ENCODE measurements around the gene CRHR2. TPM values are rescaled to one million over a fixed set of nuclear protein-coding genes. Genes with fewer than 3 reads are reported as not detected.

The CRHR2 gene
- total and polyA plus RNA-seq, 2 experiments from 2014 or later: 0.14 to 1.4 TPM

GRCh38 chr7:30654296-30655090 is 27.8 kb downstream of the CRHR2 start:
- peaks cover 9% of the 10 kb centered on the region for H3K27me3 Mint-ChIP-seq (ENCODE audit: insufficient read depth, low read depth, poor library complexity)
- no peak for TF ChIP-seq ZNF331 (CRISPR knock-in tag; IDR thresholded peaks at IDR 0.05; ENCODE audit: low read depth)
- no peak for TF ChIP-seq EZH2phosphoT487 (IDR thresholded peaks at IDR 0.05; ENCODE audit: unreplicated experiment)
- TF ChIP-seq, protein P1, sequence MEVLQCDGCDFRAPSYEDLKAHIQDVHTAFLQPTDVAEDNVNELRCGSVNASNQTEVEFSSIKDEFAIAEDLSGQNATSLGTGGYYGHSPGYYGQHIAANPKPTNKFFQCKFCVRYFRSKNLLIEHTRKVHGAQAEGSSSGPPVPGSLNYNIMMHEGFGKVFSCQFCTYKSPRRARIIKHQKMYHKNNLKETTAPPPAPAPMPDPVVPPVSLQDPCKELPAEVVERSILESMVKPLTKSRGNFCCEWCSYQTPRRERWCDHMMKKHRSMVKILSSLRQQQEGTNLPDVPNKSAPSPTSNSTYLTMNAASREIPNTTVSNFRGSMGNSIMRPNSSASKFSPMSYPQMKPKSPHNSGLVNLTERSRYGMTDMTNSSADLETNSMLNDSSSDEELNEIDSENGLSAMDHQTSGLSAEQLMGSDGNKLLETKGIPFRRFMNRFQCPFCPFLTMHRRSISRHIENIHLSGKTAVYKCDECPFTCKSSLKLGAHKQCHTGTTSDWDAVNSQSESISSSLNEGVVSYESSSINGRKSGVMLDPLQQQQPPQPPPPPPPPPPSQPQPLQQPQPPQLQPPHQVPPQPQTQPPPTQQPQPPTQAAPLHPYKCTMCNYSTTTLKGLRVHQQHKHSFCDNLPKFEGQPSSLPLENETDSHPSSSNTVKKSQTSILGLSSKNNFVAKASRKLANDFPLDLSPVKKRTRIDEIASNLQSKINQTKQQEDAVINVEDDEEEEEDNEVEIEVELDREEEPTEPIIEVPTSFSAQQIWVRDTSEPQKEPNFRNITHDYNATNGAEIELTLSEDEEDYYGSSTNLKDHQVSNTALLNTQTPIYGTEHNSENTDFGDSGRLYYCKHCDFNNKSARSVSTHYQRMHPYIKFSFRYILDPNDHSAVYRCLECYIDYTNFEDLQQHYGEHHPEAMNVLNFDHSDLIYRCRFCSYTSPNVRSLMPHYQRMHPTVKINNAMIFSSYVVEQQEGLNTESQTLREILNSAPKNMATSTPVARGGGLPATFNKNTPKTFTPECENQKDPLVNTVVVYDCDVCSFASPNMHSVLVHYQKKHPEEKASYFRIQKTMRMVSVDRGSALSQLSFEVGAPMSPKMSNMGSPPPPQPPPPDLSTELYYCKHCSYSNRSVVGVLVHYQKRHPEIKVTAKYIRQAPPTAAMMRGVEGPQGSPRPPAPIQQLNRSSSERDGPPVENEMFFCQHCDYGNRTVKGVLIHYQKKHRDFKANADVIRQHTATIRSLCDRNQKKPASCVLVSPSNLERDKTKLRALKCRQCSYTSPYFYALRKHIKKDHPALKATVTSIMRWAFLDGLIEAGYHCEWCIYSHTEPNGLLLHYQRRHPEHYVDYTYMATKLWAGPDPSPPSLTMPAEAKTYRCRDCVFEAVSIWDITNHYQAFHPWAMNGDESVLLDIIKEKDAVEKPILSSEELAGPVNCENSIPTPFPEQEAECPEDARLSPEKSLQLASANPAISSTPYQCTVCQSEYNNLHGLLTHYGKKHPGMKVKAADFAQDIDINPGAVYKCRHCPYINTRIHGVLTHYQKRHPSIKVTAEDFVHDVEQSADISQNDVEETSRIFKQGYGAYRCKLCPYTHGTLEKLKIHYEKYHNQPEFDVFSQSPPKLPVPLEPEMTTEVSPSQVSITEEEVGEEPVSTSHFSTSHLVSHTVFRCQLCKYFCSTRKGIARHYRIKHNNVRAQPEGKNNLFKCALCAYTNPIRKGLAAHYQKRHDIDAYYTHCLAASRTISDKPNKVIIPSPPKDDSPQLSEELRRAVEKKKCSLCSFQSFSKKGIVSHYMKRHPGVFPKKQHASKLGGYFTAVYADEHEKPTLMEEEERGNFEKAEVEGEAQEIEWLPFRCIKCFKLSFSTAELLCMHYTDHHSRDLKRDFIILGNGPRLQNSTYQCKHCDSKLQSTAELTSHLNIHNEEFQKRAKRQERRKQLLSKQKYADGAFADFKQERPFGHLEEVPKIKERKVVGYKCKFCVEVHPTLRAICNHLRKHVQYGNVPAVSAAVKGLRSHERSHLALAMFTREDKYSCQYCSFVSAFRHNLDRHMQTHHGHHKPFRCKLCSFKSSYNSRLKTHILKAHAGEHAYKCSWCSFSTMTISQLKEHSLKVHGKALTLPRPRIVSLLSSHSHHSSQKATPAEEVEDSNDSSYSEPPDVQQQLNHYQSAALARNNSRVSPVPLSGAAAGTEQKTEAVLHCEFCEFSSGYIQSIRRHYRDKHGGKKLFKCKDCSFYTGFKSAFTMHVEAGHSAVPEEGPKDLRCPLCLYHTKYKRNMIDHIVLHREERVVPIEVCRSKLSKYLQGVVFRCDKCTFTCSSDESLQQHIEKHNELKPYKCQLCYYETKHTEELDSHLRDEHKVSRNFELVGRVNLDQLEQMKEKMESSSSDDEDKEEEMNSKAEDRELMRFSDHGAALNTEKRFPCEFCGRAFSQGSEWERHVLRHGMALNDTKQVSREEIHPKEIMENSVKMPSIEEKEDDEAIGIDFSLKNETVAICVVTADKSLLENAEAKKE (CRISPR knock-in tag; IDR thresholded peaks at IDR 0.05): no peak
- TF ChIP-seq, protein P2, sequence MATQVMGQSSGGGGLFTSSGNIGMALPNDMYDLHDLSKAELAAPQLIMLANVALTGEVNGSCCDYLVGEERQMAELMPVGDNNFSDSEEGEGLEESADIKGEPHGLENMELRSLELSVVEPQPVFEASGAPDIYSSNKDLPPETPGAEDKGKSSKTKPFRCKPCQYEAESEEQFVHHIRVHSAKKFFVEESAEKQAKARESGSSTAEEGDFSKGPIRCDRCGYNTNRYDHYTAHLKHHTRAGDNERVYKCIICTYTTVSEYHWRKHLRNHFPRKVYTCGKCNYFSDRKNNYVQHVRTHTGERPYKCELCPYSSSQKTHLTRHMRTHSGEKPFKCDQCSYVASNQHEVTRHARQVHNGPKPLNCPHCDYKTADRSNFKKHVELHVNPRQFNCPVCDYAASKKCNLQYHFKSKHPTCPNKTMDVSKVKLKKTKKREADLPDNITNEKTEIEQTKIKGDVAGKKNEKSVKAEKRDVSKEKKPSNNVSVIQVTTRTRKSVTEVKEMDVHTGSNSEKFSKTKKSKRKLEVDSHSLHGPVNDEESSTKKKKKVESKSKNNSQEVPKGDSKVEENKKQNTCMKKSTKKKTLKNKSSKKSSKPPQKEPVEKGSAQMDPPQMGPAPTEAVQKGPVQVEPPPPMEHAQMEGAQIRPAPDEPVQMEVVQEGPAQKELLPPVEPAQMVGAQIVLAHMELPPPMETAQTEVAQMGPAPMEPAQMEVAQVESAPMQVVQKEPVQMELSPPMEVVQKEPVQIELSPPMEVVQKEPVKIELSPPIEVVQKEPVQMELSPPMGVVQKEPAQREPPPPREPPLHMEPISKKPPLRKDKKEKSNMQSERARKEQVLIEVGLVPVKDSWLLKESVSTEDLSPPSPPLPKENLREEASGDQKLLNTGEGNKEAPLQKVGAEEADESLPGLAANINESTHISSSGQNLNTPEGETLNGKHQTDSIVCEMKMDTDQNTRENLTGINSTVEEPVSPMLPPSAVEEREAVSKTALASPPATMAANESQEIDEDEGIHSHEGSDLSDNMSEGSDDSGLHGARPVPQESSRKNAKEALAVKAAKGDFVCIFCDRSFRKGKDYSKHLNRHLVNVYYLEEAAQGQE (IDR thresholded peaks at IDR 0.05; ENCODE audit: unreplicated experiment): no peak
- no peak for TF ChIP-seq JUNB (IDR thresholded peaks at IDR 0.05; ENCODE audit: unreplicated experiment)
- TF ChIP-seq NANOG (IDR thresholded peaks at IDR 0.05; ENCODE audit: borderline replicate concordance): no peak
- no peak for TF ChIP-seq CREB1 (CRISPR knock-in tag; IDR thresholded peaks at IDR 0.05; ENCODE audit: low read depth)
- TF ChIP-seq, protein P3, sequence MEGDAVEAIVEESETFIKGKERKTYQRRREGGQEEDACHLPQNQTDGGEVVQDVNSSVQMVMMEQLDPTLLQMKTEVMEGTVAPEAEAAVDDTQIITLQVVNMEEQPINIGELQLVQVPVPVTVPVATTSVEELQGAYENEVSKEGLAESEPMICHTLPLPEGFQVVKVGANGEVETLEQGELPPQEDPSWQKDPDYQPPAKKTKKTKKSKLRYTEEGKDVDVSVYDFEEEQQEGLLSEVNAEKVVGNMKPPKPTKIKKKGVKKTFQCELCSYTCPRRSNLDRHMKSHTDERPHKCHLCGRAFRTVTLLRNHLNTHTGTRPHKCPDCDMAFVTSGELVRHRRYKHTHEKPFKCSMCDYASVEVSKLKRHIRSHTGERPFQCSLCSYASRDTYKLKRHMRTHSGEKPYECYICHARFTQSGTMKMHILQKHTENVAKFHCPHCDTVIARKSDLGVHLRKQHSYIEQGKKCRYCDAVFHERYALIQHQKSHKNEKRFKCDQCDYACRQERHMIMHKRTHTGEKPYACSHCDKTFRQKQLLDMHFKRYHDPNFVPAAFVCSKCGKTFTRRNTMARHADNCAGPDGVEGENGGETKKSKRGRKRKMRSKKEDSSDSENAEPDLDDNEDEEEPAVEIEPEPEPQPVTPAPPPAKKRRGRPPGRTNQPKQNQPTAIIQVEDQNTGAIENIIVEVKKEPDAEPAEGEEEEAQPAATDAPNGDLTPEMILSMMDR (conservative IDR thresholded peaks at IDR 0.05; ENCODE audit: low read depth in 2 of 2): no peak
- TF ChIP-seq EZH2 (IDR thresholded peaks at IDR 0.05; ENCODE audit: low read depth, unreplicated experiment): no peak
- TF ChIP-seq POLR2AphosphoS5 (IDR thresholded peaks at IDR 0.05; ENCODE audit: low read depth): no peak
- TF ChIP-seq, protein P4, sequence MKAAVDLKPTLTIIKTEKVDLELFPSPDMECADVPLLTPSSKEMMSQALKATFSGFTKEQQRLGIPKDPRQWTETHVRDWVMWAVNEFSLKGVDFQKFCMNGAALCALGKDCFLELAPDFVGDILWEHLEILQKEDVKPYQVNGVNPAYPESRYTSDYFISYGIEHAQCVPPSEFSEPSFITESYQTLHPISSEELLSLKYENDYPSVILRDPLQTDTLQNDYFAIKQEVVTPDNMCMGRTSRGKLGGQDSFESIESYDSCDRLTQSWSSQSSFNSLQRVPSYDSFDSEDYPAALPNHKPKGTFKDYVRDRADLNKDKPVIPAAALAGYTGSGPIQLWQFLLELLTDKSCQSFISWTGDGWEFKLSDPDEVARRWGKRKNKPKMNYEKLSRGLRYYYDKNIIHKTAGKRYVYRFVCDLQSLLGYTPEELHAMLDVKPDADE (IDR thresholded peaks at IDR 0.05): no peak
- TF ChIP-seq STAT1 (IDR thresholded peaks at IDR 0.05; ENCODE audit: unreplicated experiment): no peak
- no peak for TF ChIP-seq ZNF114 (CRISPR knock-in tag; IDR thresholded peaks at IDR 0.05)
- no peak for ATAC-seq

More at GRCh38 chr7:30654296-30655090, 27.8 kb downstream of the CRHR2 start:
- Mint-ChIP-seq H3K4me1 (peaks cover 5% of the 10 kb centered on the region), H3K9me3 (no peaks in the 10 kb centered on the region), H3K4me3 (no peak overlapping the region), H3K36me3 (ENCODE audit: low read depth) (no peaks in the 10 kb centered on the region; the same call in 2 of the 3 replicates), H3K27ac (no peak overlapping the region)
- Histone ChIP-seq H3K9me2 (ENCODE audit: insufficient read depth) (0 out of 2 replicates have a peak, but pooled peaks cover 5% of the 10 kb centered on the region), H3K79me2 (replicated peaks; ENCODE audit: insufficient read depth) (no peaks in the 10 kb centered on the region), H4K20me1 (replicated peaks; ENCODE audit: insufficient read depth) (0 out of 2 replicates have a peak, but pooled peaks cover 4% of the 10 kb centered on the region), H3K4me1 (ENCODE audit: insufficient read depth) (no peaks in the 10 kb centered on the region), H3K27me3 (ENCODE audit: insufficient read depth) (no peaks in the 10 kb centered on the region), H3F3A (replicated peaks; ENCODE audit: low read depth) (no peaks in the 10 kb centered on the region), H3K4me3 (no peak overlapping the region), H3K4me2 (no peak overlapping the region), H3K36me3 (ENCODE audit: insufficient read depth) (no peaks in the 10 kb centered on the region), H3K27ac (ENCODE audit: low read depth) (no peak overlapping the region), H2AFZ (no peak overlapping the region)
- no peak for DNase-seq (ENCODE audit: low spot score)

Data from GM23338 (cell line).